GM21526 (cell line): Measurements from ENCODE around the gene PLXNC1.
"Not testable (repeated sequence)": the region's sequence is repeated elsewhere in the genome, so short reads cannot be mapped to it uniquely, and the experiment has no call there.

ENCODE experiments used
- ATAC-seq: cut with Tn5 transposase; IDR thresholded peaks from one replicate; pipeline ENCODE4 v1.9.1; 2021; ENCODE audit warnings: moderate library complexity; ENCODE audit not compliant: unreplicated experiment, low FRiP score

Gene PLXNC1

GRCh38 chr12:94280063-94280462, 131.7 kb downstream of the PLXNC1 start:
- no peak for ATAC-seq

DNA sequence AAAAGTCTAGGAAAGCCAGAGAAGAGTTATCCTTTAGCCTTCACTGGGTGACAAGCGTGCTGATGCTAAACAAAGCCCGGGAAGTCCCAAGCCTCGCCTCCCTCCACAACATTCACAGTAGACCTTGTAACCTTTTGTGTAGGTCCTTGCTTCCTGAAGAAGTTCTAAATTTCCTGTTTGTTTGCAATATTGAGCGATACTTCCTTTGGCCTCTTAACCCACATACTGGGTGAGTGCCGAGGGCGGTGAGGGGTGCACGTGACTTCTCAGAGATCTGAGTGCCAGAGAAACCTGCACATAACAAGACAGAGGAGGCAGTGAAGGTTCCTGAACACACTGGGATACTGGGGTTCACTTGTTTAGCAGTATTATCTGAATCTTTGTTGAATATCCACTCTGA, 134.3 kb downstream of the PLXNC1 start:
- no peak for ATAC-seq

DNA sequence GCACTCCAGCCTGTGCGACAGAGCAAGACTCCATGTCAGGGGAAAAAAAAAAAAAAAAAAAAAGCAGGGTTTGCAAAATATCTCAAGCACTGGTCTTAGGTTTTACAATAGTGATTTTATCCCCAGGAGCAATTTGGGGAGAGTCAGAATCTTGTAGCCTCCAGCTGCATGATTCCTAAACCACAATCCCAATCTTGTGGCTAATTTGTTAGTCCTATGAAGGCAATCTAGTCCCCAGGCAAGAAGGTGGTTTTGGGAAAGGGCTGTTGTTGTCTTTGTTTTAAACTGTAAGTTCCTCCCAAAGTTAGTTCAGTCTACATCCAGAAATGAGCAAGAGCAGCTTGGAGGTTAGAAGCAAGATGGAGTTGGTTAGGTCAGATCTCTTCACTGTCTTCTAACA, 135.7 kb downstream of the PLXNC1 start:
- no peak for ATAC-seq

DNA sequence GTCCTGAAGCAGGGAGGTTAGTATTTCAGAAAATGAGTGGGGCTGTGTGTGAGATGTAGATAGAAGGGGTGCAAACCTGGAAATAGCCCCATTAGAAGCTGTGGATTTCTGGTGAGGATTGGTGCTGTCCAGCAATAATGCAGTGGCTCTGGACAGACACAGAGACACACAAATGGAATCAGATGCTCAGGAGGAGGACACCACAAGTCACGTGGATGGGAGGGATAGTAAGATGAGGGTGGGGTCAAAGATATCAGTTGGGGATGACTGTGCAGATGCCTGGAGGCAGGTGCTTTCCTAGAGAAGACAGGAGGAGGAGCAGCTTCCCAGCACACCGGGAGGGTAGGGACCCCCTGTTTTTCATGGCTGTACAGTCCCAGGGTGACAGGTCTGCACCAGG, 136.5 kb downstream of the PLXNC1 start:
- ATAC-seq, result no peak

DNA sequence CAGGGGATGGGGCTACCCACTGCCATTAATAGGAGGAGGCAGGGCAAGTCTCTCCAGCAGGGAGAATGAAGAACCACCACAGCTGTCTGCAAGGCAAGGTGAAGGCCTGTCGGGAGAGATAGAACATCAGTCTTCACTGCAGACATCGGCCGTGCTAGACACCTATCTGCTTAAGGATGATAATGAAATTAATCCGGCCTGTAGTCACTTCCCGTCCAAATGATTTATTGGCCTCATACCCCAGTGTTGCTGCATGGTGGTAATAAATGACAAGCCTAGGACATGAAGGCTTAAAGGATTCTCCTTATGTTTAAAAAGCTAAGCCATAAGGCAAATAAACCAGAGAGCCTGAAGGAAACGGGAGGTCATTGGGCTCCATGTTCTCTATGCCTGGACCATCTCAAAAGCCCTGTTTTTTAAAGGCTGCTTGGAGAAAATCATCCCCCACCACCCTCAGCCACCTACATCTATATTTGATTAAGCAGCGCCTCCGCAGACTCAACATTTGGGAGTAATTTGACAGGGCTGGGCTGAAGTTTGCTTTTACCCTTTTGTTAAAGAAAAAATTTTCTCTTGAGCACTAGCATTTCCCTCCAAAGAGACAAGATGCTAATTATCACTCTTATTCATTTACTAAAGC, 137.7 kb downstream of the PLXNC1 start:
- ATAC-seq, result no peak

DNA sequence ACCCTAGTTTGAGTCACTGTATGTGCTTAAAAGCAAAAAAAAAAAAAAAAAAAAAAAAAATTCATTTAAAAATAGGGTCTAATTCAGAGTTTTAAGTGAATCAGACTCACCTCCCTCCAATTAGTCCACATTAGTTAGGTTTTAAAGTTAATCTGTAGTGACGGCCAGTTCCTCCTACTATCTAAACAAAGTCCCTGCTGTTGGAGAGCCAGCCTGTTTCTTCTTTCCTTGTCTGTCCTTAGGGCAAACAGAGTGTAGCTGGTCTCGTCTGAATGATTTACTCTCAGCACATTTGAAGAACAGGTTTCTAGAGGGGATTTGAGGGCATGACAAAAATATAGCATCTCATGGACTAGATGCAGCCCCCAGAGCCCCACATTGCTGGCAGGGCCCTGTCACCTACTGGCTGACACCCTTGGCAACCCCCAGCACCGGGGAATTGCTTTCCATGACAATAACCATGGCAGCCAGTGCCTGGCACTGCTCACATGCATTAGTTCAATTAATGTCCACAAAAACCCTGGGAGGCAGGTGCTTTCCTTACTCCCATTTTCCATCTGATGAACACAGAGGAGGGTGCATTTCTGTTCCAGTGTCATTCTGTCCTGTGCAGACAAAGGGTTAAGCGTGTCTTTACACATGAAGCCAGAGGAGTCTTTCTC, 138.3 kb downstream of the PLXNC1 start:
- ATAC-seq, result no peak

DNA sequence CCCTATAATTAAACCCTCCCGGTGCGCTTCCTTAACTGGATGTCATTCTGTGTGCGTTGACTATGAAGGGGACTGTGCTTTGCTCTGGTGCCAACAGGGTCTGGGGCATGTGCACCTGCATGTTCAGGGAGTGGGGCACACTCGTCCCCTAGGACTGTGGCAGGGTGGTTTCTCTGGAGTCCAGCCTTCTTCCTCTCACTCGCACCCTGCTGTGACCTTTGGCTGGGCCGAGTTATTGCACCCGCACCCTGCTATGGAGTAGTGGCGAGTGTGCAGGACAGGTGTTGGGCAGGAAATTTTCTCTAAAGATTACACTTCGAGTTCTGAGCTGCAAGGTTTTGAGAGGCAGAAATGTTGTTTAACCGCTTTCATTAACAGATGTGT, 138.9 kb downstream of the PLXNC1 start:
- ATAC-seq, result no peak

GRCh38 chr12:94289461-94290312, 141.3 kb downstream of the PLXNC1 start:
- ATAC-seq, result no peak

- ATAC-seq, result no peak
Measured at GRCh38 chr12:94290353-94290752, 142.0 kb downstream of the PLXNC1 start.

DNA sequence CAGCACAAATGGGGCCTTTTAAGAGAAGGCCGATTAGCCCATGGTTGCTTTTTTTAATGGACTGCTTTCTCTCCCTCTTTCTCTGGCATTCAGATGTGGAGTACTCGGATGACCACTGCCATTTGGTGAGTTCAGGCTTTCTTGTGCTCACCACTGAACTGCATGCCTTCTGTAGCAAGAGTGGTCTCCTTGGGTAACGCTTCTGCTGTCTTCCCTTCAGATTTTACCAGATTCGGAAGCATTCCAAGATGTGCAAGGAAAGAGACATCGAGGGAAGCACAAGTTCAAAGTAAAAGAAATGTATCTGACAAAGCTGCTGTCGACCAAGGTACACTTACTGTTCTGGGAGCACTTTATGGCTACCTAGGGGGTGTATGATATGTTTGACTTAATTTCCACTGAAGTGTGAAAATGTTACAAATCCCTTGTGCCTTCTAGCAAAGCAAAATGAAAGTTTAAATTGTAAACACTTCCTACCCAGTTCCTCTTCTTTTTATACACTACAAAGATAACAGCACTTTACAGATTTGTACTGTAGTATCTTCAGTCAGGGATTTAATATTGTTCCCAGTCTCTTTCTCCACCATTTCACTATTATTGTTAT, 148.8 kb downstream of the PLXNC1 start:
- ATAC-seq, result no peak

GRCh38 chr12:94297876-94298505, 149.6 kb downstream of the PLXNC1 start:
- ATAC-seq, result no peak

GRCh38 chr12:94299846-94300245, 151.5 kb downstream of the PLXNC1 start:
- no peak for ATAC-seq

DNA sequence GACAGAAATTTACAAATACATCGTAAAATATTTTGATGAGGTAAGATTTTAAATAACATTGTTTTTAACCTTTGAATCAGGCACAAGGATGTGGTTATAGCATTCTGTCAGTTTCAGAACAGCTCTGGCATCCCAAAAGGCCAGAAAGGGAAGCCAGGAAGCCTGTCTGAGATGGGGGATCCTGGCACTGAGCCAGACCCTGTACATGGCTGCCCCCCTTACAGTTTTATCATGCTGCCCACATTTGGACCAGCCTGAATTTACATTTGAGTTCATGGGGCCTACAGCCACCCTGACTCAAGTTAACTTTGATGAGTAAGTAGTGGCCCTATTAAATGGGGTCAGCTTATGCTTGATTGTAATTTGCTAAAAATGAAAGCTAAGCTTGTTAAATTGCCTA, 155.6 kb downstream of the PLXNC1 start:
- ATAC-seq, result no peak

GRCh38 chr12:94304566-94305061, 156.2 kb downstream of the PLXNC1 start:
- ATAC-seq, result no peak

GRCh38 chr12:94305130-94305957, 157.0 kb downstream of the PLXNC1 start:
- no peak for ATAC-seq

GRCh38 chr12:94308612-94309011, 160.2 kb downstream of the PLXNC1 start:
- ATAC-seq, result no peak

DNA sequence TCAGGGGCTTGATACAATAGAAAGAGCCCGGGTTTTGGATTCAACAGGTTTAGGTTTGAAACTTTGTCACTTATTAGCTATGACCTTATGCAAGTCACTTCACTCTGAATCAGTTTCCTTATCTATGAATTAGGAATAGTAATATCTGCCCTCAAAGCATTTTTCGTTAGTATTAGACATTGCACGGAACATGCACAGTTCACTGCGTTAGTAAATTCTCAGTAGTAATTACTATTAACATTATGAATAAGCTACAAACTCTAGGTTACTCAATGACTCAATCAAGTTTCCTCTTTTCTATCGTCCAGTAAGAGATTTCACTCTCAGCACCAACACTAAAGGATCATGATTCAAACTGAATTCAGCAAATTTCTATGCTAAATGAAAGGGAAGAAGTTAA, 161.0 kb downstream of the PLXNC1 start:
- peak; percentile 61 for ATAC-seq

DNA sequence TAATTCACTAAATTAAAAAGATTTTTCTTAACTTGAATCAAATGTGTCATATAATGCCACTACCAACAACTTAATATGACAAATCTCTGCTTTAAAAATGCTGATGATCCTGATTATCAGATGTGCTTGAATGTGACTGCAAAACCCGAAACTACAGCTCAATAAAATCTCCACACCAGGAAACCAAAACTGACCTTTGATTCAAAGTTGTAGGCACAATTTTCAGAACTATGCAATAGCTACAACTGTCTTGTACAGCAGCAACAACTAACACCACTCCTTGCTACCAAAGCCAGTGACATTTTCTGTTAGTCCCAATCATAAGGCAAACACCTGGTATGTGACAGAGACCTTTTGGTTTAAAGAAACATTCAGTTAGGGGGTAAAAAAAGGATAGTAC, 164.0 kb downstream of the PLXNC1 start:
- no peak for ATAC-seq

GRCh38 chr12:94316600-94316999, 168.2 kb downstream of the PLXNC1 start:
- ATAC-seq, result not testable (repeated sequence)

DNA sequence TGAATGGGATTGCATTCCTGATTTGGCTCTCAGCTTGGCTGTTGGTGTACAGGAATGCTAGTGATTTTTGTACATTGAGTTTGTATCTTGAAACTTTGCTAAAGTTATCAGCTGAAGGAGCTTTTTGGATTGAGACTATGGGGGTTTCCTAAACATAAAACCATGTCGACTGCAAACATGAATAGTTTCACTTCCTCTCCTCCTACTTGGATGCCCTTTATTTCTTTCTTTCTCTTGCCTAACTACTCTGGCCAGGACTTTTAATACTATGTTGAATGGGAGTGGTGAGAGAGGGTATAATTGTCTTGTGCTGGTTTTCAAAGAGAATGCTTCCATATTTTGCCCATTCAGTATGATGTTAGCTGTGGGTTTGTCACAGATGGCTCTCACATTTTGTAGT, 169.8 kb downstream of the PLXNC1 start:
- peak; percentile 53 for ATAC-seq
